GM18867 (cell line): Measurements from ENCODE around the gene PGAP3.
"Not testable (repeated sequence)": the region's sequence is repeated elsewhere in the genome, so short reads cannot be mapped to it uniquely, and the experiment has no call there.

Experiments
- ATAC-seq: cut with Tn5 transposase; IDR thresholded peaks from one replicate; pipeline ENCODE4 v1.9.1; 2021; ENCODE audit warnings: mild to moderate bottlenecking, moderate library complexity; ENCODE audit not compliant: unreplicated experiment

The PGAP3 gene

DNA sequence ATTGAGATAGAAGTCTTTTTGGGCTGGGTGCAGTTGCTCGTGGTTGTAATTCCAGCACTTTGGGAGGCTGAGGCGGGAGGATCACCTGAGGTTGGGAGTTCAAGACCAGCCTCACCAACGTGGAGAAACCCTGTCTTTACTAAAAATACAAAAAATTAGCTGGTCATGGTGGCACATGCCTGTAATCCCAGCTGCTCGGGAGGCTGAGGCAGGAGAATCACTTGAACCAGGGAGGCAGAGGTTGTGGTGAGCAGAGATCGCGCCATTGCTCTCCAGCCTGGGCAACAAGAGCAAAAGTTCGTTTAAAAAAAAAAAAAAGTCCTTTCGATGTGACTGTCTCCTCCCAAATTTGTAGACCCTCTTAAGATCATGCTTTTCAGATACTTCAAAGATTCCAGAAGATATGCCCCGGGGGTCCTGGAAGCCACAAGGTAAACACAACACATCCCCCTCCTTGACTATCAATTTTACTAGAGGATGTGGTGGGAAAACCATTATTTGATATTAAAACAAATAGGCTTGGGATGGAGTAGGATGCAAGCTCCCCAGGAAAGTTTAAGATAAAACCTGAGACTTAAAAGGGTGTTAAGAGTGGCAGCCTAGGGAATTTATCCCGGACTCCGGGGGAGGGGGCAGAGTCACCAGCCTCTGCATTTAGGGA lies 11.4 kb upstream of the PGAP3 start:
- not testable (repeated sequence) for ATAC-seq

DNA sequence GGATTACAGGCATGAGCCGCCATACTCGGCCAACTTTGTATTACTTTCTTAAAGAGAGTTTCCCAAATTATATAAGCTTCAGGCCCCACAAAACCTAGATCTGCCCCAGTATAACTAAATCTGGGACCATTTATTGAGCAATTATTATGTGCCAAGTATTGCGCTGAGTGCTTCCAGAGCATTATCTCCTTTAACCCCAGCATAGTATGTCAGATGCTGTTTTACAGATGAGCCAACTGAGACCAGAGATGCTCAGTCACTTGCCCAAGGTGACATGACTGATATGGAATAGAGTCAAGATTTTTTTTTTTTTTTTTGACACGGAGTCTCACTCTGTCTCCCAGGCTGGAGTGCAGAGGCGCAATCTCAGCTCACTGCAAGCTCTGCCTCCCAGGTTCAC lies 10.1 kb upstream of the PGAP3 start:
- no peak for ATAC-seq

DNA sequence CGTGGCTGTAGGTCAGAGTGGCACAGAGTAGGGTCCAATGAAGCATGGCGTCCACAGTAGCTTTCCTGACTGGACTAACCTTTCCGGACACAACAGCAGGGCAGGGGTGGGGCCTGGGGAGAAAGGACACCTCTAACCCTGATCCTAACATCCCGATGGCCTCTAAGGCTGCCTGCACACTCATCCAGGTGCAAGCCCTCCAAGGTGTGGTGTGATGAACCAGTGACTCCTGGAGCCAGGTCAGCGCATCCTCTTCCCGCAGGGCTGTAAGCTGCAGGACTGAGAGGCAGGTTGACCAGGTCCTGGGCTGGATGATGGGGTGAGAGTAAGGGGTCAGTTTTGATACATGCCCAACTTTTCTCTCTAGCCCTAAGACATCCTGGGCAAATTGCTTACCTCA lies 8.9 kb upstream of the PGAP3 start:
- ATAC-seq = no peak

DNA sequence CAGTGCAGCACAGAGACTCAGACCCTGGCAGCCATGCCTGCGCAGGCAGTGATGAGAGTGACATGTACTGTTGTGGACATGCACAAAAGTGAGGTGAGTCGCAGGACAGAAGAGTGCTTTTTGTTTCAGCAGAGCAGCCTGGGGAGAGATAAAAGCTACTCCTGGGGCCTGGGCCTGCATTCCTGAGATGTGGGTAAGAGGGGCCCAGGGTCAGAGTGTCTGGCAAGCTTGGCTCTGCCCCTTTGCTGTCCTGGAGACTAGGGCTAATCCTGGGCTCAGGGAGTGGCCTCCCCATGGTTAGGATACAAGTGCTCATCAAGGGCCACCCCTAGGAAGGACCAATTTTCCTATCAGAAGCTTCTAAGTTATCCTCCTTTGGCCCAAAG lies 7.2 kb upstream of the PGAP3 start:
- no peak for ATAC-seq

DNA sequence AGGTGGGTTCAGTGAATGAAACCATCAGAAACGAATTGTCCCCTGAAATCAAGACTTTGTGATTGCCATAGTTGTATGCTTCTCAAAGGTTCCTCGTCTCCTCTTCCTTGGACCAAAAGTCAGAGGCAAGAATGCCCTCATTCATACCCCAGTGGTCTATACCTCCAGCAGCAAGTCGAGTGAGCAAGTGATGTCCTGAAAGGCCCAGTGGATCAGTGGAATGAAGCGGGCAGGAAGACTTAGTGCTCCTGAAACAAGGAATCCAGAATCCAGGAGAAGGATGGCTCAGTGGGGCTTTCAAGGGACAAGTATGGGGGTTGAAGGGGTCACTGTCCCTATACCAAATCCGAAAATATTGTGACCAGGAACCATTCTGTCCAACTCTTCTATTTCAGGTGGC lies 6.7 kb upstream of the PGAP3 start:
- no peak for ATAC-seq

DNA sequence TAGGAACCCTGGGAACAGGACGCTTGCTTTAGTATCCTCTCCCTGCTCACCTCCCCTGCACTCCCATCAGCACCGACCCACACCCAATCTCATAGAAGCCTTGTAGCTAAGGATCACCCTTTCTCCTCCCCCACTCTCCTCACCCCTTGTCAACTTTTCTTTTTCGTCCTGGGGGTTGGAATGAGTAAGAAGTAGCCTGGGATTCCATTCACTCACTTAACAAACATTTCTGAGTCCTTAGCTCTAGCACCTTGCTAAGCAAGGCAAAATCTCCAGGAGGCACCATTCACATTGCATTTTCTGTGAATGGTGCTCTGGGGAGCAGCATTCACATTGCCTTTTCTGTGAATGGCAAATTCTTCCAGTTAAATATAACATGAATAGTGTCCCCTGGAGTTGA lies 1.1 kb upstream of the PGAP3 start:
- no peak for ATAC-seq

DNA sequence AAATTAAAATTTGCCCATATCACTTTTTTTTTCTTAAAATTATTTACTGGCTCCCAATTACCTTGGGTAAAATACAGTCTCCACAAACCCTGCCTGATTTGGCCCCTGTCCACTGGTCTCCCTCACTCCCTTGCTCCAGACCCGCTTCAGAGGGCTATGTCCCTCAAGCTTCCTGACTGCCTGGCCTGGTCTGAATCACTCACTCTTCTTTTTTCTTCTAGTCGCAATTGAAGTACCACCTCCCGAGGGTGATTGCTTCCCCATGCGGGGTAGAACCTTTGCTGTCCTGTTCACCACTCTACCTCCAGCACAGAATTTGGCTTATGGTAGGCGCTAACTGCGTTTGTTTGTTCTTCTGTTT lies 598 bp upstream of the PGAP3 start:
- ATAC-seq = no peak

DNA sequence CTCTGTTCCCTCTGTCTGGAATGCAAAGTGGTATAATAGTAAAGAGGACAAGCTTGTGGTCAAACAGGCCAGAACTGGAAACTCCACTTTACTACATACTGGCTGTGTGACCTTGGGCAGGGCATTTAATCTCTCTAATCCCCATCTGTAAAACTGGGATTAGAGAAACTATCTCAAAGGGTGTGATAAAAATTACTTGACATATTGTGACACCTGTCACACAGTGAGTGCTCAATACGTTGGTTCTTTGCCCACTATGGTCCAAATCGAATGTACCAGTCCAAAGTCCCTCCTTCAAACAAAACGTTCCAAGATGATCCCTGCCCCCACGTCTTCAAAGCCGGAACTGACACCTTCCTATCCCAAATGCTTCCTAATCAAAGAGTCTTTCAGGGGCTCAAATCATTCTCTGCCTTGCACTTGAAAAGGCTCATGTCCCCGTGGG lies 734 bp downstream of the PGAP3 start:
- no peak for ATAC-seq

DNA sequence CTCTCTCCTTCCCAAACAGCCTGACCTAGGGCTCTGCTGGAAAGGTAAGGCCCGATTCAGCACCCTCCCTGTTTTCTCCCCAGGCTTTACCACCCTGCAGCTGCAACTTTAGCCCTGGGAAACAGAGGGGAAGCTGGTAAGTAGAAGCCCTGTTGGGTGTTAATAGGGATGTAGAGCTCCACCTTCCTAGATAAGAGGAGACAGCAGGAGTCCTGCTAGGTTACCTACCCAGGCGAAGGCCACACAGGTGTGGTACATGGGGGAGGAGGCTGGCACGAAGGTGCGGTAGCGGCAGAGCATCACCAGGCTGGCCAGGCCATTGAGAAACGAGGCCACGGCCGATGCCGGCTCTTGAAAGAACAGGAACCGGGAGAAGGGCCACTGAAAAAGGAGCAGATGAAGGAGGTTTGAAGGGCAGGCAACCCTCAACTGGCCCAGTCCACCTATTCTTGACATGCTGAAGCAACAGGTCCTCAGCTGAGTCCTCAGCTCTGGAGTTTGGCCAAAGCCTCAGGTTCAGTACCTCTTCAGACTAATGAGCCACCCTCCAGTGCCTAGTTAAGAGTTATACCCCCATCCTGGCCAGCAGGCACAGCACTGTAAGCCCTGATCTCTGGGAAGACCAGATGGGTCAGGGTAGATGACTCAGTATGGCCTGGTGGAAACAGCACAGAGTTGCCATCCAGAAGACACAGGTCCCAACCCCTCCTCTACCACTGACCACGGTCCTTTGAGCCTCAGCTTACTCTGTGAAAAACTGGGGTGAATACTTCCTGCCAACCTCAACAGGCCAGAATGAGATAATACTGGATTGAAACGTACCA lies 3.3 kb downstream of the PGAP3 start:
- ATAC-seq = no peak

DNA sequence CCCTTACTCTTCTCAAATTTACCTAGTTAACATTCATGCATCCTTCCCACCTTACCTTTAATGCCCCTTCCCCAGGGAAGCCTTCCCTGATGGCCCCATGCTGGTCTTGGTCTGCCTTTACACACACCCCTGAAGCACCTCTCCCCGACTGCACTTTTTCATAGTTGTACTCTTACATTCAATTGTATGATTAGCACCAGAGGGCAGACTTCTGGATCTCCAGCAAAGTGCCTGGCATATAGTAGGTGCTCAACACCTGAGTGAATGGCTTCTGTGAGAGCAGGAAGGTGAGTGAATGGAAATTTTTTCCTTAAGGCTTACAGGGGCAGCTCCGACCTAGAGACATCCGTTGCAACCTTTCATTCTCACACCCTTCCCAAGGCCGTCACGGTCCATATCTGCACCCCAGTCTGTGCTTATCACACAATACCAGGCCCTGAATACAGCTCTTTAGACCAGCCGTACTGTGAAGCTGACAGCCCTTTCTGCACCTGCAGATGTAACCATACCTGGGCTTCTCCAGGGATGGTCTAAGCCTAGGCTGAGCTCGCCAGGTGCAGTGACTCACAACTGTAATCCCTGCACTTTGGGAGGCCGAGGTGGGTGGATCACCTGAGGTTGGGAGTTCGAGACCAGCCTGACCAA lies 4.4 kb downstream of the PGAP3 start:
- ATAC-seq = no peak

DNA sequence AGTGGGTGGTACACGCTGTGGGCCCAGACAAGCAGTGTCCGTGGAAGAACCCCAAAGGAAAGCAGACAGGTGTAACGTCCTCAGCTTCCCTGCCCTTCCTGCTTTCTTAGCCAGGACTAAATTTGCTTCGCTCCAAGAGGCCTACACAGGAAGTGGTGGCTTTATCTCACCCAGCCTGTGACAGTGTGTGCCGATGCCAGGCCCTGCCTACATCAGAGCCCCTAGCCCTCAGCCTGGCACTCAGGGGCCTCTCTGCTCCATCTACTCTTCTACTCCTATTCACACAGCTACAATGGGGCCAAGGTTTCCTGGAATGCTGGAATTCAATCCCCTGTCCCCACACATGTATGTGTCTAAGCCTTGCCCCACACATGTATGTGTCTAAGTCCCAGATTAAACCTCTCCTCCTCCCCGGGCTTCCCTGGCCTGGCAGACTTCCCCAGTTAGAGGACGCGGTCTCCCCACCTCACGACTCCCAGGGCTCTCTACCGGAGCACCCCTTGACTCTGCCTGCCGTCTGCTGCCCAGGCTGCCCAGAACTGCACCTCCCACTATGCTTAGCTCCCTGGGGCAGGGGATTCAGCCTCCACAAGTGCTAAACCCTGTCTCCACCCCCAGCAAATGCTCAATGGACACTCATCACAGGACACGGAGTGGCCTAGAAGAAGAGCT lies 8.2 kb downstream of the PGAP3 start:
- no peak for ATAC-seq

DNA sequence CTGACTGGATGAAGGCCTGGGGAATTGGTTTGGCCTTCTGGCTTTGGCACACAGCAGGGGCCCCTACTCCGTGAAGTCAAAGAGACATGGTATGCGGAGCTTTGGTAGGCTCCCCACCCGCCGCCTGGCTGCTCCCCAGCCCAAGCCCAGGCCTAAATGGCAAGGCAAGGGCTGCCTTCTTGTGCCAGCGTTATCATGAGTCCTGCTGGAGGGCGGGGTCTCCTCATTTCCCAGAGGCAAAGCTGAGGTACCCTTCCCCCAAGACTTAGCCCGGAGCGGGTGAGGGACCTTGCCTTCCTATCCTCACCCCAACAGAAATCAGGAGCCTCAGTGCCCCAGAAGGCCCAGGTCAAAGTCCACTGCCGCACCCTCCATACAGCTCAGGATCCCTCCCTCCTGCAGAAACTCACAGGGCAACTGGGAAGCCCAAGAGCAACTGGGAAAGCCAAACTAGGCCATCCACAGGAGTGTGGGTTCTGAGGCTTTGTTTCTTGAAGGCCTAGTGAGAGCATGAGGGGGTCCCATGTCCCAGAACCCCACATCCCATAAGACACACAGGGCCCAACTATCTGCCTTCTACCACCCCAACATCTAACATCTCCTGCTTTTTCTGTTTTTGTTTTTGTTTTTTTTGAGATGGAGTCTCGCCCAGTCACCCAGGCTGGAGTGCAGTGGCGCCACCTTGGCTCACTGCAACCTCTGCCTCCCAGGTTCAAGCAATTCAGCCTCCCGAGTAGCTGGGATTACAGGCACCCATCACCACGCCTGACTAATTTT lies 9.3 kb downstream of the PGAP3 start:
- no peak for ATAC-seq

DNA sequence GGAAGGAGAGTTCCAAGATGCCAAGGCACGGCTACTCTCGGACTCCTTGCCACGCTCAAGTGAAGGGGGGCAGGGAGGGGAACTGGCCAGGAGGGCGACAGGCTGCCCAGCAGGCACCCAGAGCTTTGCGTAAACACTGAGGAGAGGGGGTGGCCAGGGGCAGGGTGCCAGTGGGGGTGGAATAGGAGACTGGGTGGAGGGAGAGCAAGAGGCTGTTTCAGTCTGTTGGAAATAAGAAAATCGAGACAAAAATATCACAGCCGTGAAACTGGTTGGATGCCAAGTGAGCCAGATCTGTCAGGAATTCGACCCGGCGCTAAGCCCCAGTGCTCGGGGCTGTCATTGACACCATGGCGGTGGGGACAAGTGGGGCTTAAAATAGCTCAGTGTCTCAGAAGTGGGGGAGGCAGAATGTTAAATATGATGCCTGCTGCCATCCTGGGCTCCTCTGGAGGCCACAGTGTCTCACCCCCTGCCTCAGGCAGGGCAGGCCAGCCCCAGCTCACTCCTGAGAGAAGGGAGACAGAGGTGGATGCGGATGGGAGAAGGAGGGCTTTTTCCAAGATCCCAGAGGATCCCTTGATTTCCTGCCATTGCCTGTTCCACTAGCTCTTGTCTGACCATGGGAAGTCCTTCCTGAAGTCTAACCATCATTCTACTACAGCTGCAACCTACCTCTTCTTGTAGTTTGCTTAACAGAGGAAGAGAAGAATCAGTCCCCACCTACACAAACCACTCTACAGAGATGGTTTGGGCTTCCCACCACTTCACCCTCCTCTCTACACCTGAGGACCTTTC lies 10.1 kb downstream of the PGAP3 start:
- no peak for ATAC-seq

DNA sequence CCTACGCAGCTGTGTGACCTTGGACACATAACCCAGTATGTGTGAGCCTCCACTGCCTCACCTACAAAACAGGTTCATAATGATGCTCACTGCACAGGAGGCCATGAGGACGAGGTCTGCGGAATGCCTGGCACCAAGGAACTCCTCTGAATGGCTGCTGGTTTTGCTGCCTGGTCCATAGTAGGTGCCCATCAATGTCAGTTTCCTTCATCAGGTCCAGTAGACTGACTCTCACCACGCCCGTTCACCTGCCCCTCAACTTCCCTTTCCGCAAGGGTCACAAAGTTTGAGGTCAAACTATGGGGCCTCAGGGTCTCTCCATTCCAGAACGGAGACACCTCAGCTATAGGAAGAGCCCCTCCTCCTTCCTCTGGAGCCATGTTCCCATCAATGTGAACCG lies 10.8 kb downstream of the PGAP3 start:
- ATAC-seq = no peak

DNA sequence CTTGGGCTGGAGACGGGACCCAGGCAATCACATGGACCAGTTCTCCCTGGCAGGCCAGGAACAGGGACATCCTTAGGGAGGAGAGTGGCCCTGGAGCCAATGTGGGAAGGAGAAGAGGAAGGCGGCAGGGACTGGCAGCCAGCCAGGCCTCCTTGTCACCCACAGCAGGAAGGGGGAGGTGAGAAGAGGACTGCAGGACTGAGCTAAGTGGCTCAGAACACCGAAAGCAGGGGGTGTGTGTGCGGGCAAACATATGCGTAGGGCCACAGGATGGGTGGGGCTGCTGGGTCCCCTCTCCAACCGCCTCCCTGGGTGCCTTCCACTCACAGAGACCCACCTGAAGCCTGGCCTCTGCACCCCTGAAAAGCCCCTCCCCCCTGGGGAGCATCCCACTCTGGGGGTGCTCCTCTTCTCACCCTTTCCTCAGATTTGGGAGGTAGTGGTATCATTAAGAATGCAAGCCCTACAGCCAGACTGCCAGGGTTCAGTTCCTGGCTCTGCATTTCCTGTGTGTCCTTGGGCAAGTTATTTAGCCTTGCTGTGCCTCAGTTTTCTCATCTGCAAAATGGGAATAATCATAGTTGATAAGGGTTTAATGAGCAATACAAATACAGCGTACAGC lies 11.5 kb downstream of the PGAP3 start:
- no peak for ATAC-seq

DNA sequence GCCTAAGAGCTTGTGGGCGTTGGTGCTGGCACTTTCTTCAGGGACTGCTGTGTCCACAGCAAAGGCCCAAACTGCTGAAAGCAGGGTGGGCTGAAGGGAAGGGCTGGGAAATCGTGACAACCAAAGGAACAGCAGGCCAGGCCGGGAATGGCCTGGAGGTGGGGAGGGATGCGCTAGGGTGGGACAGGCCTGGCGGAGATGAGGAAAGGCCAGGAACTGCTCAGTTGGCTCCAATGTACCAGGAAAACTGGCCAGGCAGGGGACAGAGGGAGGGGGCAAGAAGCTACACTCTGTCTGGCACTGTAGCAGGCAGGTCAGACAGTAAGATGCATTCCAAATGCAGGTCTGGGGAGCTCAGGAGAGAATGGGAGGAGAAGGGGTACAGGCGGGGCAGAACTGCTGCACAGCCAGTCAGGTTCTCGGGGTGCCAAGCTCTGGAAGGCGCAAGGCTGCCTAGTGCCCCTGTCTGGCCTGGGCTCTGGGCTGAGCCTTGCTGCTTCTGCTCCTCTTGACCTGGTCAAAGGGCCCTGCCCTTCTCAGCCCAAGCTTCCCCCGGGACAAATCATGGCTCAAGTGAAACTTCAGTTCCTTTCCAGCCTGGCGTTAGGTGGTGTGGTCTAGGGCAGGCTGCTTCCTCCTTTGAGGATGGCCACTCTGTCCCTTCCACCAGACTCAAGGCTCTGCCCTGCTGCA lies 12.3 kb downstream of the PGAP3 start:
- ATAC-seq = no peak

DNA sequence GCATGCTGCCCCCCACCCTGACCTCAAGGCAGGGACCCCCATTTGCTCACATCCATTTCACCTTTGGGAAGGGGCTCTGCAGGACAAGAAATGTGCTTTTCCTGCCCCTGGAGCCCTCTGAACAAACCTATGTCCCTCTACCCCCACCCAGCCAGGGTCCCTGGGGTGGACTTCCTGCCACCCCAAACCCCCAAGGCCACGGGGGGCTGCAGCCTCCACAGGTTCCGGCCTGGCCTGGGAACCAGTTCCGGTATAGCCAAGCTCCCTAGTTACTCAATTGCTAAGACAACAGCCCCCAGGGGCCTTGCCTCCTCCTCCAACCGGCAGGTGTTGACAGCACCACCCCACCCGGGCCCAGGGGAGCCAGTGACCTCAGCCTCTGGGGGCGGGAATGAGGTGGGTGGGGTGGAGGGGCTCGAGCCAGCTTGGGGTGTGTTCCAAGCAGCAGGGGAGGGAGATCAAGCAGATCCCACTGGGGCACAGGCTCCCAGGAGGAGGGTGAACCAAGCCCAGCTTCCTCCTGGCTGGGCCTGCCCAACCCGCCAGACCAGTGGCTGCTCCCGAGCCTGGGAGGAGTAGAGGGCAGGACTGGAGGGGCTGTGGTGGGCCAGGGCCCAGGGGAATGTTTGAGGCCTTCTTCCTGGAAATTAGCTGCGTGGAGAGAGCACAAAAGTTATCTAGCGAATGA lies 13.0 kb downstream of the PGAP3 start:
- no peak for ATAC-seq

DNA sequence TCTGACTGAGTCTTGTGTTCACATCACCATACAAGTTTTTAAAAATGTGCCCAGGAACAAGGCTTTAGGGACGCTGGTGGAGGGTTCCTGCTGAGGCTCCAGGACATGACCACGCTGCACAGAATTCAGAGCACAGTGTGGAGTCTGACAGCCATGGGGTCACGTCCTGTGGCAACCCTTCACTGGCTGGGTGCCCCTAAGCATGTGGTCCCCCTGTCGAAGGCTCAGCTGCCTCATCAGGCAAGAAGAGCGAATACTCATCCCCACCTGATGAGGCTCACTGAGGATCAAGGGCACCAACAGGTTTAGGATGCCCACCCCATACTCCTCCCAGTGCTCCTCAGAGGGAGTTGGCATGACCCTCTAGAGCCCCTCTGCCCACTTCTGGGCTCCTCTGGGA lies 13.7 kb downstream of the PGAP3 start:
- ATAC-seq = no peak
